Stimulated activated CD4-positive, alpha-beta T cell treated with anti-CD3 and anti-CD28 coated beads, Interleukin-15, amount 100 ng/mL, for 1 hour (primary cell): Measurements from ENCODE around the gene SLC14A1.
A peak's percentile ranks its signal among the peaks of the same experiment; 100 is the strongest.

Experiments used
- DNase-seq, 2 donors: peaks; one replicate each; pipeline ENCODE4 v3.0.0-alpha.2; 2020; ENCODE audit warnings: low read depth in 1 of 2, low spot score in 1 of 2

Gene SLC14A1

DNA sequence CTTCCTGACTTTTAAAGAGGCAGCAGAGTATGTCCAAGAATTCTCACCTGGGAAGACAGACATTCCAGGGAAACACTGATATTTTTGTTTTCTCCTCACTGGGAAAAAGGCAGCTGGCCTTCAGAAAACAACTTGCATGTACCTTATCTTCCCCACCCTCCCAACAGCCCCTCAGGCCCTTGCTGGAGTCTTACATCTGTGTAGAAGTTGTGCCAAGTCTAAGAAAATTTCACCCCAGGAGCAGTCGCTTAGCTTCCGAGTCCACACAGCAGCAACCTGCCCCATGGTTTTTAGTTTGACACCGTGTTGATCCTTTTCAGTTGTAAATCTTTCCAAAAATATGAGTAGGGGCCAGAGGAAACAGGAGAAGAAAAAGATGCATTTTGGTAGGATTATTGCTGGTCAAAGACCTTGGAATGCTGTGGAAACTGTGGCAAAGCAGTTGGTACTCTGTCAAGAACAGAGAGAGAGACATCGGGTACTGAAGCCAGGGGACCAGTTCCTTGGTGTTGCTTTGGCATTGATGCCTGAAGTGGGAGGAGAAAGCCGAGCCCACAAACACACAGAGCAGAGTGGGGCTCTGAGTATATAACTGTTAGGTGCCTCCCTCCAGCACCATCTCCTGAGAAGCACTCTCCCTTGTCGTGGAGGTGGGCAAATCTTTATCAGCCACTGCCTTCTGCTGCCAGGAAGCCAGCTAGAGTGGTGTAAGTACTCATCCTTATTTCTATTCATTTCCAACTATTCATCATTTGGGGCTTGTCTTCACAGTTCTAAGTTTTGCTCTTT lies at the start of gene SLC14A1:
Gene SLC14A1, plus strand, starts transcription at position 615 of the 789 bp plus-strand sequence. CDS start 6,140 bp downstream, outside the sequence.
- DNase-seq: no peak

DNA sequence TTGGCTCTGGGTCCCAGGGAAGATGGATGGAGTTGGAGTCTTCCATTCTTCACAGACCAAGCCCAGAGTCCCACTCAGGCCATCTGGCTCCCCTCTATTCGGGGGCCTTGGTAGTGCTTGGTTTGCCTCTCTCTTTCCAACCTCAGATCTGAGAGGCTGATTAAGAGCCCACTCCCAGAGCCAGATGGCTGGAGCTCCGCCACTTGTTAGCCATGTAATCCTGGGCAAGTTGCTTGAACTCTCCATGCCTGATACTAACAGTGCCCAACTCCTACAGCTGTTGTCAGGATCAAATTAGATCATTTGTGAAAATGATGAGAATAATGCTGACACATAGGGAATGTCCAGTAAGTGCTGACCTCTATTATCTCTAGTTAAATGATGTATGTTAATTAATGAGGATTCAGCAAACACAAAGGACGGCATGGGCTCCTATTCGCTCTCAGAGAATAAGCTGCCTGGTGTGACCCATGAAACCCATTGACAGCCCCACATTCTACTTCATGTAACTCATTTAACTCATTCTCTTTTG lies 46.6 kb upstream of the SLC14A1 start:
- DNase-seq: no peak

DNA sequence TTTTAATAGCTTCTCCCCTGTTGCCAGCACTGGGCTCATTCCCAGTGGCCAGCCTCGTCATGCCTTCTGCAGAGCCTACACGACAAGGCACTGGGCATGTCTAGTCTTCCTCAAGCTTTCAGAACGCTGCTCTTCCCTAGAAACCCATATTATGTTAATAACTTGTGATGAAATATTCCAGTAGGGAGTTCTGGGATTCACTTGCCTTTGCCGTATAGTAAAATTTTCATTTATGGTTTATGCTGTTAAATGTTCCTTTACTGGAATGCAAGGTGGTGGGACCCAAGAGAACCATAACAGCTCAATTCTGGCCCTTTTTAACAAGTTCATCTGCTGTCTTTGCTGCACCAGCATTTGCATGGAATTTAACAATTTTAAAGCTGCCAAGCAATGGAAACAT lies 45.5 kb upstream of the SLC14A1 start:
- no peak for DNase-seq

DNA sequence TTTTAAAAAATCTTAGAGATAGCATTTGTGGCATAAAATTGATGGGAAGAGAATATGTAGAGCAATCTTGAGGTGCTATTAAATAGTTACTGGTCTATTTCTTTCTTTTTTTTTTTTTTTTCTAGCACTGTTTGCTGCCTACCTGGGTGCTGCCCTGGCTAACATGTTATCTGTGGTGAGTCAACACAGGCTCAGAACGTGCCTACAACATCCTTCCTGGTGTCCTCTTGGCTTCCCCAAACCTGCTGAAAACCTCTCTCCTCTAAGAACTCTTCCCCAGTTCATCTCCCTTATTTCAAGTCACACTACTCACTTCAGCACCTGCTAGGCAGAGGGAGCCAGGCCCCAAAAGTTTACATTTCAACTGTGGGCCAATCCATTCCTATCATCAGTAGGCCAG lies 45.1 kb upstream of the SLC14A1 start:
- DNase-seq: no peak

DNA sequence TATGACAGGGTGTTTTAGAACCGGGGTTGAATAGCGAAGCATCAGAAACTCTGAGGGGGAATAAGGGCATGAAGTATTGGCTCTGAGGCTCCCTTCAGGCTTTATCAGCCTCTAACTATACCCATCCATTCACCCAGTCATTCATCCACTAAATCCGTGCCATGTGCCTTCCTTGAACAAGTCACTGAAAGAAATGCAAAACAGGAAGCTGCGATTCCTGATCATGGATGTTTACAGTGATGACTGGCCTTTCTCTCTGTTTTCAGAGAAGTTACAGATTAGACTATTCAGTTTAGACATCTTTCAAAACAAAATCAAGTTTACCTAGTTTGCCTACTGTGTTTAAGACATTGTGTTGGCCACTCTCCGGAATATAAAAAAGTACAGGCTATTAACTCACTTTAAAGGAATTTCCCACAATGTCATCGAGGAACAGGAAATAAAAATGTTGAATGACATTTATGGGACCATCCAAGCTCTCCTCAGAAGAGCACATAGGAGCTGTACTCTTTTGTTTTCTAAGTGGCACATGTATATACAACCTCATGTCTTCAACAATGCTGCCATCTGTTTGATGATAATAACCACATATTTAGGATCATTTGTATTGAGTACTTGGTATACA lies 43.8 kb upstream of the SLC14A1 start:
- DNase-seq: no peak

- DNase-seq: no peak
Measured at GRCh38 chr18:45682181-45682580, 41.8 kb upstream of the SLC14A1 start.

DNA sequence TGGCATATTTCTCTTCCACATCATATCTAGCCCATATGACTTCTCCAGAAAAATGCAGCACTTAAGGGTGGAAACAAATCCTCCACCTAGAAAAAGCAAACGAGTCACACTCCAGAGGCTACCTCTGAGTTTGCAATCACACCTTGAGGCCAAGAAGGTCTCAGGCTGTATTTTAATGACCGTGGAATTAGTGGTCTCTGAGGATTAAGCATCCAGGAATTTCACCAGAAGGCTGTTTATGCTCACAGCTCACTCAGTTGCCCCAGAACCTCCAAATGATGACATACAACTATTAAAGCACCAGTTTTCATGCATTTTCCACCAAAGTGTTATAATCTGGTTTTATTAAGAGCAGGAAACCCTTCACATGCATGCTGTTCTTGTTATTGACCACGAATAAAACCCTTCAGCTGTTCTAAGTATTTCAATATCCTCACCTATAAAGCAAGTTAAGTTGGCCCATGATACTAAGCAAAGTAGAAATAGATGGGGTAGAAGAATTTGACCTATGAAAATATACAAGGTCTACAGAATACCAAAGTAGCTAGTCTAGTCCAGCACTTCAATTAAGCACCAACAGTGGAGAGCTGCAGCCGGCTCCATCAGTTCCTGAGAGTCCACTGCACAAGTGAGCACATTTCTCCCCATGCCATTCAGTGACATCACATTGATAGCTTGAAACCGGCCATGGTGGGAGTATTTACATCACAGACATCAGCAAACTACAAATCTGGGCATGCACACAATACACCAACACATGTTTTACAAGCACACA lies 39.5 kb upstream of the SLC14A1 start:
- no peak for DNase-seq

- DNase-seq: no peak
Measured at GRCh38 chr18:45686891-45687611, 36.9 kb upstream of the SLC14A1 start.

DNA sequence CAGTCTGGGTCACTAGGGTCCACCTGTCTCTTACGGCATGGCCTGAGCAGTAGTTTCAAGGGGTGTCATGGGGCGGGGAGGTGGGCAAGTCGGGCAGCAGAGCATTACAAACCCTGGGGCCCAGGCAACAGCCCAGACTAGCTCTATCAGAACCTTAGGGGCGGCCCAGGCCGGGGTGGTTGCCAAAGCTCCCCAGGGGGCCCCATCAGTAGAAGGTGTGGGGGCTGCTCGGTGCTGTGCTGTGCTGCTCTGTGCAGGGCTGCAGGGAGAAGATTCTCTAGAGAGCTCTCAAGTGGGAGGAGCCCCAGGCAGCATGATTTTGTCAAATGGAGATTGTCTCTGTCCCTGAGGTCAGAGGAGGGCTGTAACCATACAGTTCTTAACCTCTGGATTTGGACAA lies 36.4 kb upstream of the SLC14A1 start:
- no peak for DNase-seq

DNA sequence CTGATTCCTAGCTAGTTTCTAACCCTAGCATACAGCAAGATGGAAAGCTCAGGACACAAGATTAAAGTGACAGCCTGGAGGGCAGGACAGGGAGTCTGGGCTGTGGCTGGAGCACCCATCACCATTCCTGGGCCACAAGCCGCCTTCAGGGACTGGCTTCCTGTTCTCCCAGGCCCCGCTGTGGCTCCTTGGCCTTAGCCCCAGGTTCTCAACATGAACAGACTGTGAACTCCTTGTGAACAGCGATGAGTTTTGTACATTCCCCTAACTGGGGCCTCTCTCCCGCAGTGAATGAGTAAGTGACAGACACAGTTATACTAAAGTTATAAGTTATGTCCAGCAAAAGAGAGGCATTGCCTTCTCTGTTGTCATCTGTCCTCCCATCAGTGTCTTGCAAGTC lies 35.9 kb upstream of the SLC14A1 start:
- DNase-seq: no peak

DNA sequence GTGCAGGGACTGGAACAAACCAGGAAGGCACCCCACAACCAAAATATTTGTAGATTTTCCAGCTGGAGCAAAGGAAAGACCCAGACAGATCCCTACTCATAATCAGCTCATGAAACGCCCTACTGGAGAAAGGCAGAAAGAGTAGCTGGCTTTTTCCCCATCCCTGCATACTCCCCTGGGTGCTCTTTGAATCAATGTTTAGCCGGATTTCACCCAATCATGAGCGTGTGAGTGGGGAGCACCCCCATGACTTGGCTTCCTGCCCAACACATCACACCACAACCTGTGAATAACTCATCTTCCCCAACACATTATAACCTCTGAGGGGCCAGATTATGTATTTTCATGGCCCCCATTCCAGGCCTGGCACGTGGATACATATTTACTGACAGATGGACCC lies 35.1 kb upstream of the SLC14A1 start:
- peak in 1 of 2 donors; percentile 27 for DNase-seq

DNA sequence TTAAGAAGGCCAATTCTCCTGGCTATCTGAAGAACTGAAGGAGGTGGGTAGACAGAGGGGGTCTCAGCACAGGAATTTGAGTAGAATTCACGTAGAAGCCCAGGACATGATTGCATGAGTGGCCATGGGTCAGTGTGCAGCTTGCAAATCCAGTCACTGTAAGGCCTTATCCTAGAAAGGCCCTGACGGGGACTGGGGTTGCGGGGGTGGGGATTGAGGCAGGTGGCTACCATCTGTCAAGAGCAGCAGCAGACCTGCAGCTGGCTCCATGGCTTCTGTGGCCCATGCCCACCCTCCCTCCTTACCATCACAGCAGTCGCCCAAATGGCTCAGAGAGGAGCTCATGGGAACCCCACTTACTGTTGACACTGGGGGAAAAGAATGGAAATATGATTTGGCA lies 34.6 kb upstream of the SLC14A1 start:
- DNase-seq: no peak

GRCh38 chr18:45690975-45691815 lies 32.8 kb upstream of the SLC14A1 start:
- DNase-seq: peak; percentile 52 to 58

DNA sequence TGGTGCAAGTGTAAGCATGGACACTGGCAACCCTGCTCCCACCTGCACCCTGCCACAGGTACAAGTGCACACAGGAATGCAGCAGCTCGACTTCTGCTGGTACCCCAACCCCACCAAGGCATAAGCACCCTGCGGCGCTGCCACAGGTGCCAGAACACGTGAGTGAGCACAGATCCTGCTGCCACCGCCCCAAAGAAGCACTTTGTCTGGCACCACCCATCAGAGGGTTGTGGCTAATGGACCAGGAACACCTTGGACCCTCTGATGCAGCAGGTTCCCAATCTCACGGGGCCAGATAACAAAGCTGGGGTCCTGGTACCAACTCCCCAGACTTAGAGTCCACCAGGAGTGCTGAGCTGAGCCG lies 32.2 kb upstream of the SLC14A1 start:
- DNase-seq: no peak

DNA sequence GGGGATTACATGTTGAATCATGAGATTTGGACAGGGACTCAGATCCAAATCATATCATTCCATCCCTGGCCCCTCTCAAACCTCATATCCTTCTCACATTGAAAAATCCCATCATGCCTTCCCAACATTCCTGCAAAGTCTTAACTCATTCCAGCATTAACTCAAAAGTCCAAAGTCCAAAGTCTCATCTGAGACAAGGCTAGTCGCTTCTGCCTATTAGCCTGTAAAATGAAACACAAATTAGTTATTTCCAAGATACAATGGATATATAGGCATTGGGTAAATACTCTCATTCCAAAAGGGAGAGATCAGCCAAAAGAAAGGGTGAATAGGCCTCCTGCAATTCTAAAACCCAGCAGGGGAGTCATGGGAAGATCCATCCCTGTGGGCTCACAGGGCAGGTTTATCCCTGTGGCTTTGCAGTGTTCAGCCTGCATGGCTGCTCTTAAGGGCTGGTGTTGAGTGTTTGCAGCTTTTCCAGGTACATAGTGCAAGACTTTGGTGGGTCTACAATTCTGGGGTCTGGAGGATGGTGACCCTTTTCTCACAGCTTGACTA lies 21.2 kb upstream of the SLC14A1 start:
- no peak for DNase-seq

GRCh38 chr18:45708831-45709230 lies 15.2 kb upstream of the SLC14A1 start:
- DNase-seq: no peak

DNA sequence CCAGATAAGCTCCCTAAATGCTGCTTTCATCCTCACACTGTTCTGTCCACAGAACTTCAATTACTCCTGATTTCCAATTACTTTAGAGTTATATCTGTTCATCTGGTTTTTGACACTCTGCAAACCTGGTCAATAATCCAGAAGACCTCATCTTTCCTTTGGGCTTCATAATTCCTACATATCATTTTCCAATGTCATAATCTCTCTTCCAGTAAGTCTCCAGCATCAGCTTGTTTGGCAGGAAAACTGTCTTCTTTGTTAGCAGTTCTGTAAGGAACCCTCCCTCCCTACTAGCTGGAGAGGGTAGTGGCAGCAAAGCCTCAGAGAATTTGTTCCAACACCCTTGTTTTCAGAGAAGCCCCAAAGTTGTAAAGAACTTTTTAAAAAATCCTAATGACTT lies 11.9 kb upstream of the SLC14A1 start:
- DNase-seq: no peak

GRCh38 chr18:45713239-45713638 lies 10.7 kb upstream of the SLC14A1 start:
- DNase-seq: no peak

DNA sequence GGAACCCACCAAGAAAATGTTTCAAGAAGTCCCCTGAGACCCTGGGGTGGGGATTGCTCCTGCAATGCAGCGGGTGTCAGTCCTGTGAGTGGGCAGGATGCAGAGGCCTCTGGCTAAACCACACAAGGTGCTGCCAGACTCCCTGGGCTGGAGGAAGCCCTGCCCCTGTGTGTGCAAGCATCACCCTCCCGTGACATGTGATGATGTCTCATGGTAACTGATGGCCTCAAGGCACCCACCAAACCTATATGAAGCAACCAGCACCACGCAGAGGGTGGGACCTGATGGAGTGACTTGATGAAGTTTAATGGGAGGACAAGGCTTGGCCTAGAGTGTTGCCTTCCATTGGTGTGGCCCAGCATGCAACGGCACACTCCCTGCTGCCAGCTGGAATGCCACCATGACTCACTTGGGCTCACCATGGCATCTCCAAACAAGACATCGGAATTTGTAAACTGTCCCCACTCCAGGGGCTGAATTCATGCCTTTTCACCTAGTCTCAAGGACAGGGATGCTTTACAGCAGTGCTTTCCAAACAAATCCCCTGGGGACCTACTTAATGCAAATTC lies 8.7 kb upstream of the SLC14A1 start:
- no peak for DNase-seq

DNA sequence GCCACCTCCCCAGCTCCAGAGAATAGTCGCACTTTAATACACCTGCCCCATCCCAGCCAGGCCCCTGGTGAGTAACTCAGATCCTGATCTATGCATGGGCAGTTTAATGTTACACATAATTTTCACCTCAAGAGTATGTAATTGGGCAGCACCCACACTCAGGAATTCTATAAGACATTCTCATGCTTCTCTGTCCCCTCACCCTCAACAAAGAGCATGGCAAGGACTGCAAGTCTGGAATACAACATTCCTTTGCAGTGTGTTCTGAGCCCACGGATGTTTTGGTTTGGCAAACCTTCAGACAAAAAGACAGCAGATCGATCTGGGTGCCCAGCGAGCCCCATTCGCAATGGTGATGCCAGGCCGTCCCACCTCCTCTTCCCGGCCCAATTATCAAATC lies 4.9 kb upstream of the SLC14A1 start:
- no peak for DNase-seq
